IMR-90 (cell line): ENCODE results near the gene CCNL2.

ENCODE experiments used
- CEBPB ChIP-seq: IDR thresholded peaks from 2 replicates; pipeline ENCODE4 v1.6.1; 2012; ENCODE audit warnings: low read depth, low read length, improper control_type of control experiment
- CHD1 ChIP-seq: IDR thresholded peaks from 2 replicates; pipeline ENCODE4 v1.6.1; 2012; ENCODE audit warnings: low read depth, low read length, improper control_type of control experiment
- ELK1 ChIP-seq: fragments of 150-350 bp; IDR thresholded peaks from 2 replicates; pipeline ENCODE4 v1.6.1; 2016; ENCODE audit warnings: low read depth, mild to moderate bottlenecking, low read length, moderate library complexity, borderline replicate concordance
- FOS ChIP-seq: fragments of 150-350 bp; IDR thresholded peaks from 2 replicates; pipeline ENCODE4 v1.6.1; 2016; ENCODE audit warnings: low read depth, low read length
- MAFK ChIP-seq: IDR thresholded peaks from 2 replicates; pipeline ENCODE4 v1.6.1; 2012; ENCODE audit warnings: low read depth, low read length, improper control_type of control experiment
- MAZ ChIP-seq: IDR thresholded peaks from 2 replicates; pipeline ENCODE4 v1.6.1; 2012; ENCODE audit warnings: low read depth, mild to moderate bottlenecking, low read length, improper control_type of control experiment, moderate library complexity, borderline replicate concordance
- MXI1 ChIP-seq: IDR thresholded peaks from 2 replicates; pipeline ENCODE4 v1.6.1; 2012; ENCODE audit warnings: low read depth, mild to moderate bottlenecking, low read length, moderate library complexity, borderline replicate concordance
- NFE2L2 ChIP-seq: fragments of 150-350 bp; IDR thresholded peaks from 2 replicates; pipeline ENCODE4 v1.6.1; 2016; ENCODE audit warnings: low read depth, mild to moderate bottlenecking, low read length
- POLR2A ChIP-seq: IDR thresholded peaks from 2 replicates; pipeline ENCODE4 v1.6.1; 2012; ENCODE audit warnings: mild to moderate bottlenecking, low read depth, low read length
- RAD21 ChIP-seq: IDR thresholded peaks from 2 replicates; pipeline ENCODE4 v1.6.1; 2012; ENCODE audit warnings: low read length, improper control_type of control experiment
- RCOR1 ChIP-seq: IDR thresholded peaks from 2 replicates; pipeline ENCODE4 v1.6.1; 2012; ENCODE audit warnings: mild to moderate bottlenecking, low read length, improper control_type of control experiment; ENCODE audit not compliant: insufficient replicate concordance
- SMC3 ChIP-seq: fragments of 150-350 bp; IDR thresholded peaks from 2 replicates; pipeline ENCODE4 v1.6.1; 2016; ENCODE audit warnings: low read depth, mild to moderate bottlenecking, antibody characterized with exemption, low read length, moderate library complexity
- USF2 ChIP-seq: fragments of 150-350 bp; IDR thresholded peaks from 2 replicates; pipeline ENCODE4 v1.6.1; 2017; ENCODE audit warnings: mild to moderate bottlenecking, antibody characterized with exemption, low read length, low read depth
- TF ChIP-seq, protein P1 (sequence below): conservative IDR thresholded peaks from 2 replicates; pipeline ENCODE4 v1.5.1; 2012; ENCODE audit warnings: mild to moderate bottlenecking, low read depth, low read length, improper control_type of control experiment

DNA sequence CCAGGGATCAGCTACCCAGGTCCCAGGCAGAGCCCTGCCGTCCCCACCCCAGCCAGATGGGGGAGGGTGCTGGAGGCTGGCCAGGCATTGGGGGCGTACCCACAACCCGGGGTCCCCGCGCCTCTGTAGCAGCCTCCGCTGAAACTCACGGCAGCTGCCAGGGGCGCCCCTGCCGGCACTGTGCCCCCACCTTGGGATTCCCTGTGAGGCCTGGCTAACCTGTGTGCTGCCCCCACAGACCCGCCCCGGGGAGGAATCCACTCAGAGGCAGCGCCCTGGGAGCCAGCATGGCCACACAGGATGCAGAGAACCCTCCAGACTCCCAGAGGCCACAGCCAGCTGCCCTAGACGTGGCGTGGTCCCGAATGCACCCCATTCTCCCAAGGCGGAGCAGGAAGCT is 53.8 kb downstream of the CCNL2 start:
- TF ChIP-seq POLR2A (no peak), FOS (no peak), RCOR1 (no peak), MAFK (no peak), MXI1 (no peak), RAD21 (no peak), CEBPB (no peak), NFE2L2 (no peak), SMC3 (no peak), CHD1 (no peak), MAZ (no peak), ELK1 (no peak), USF2 (no peak)
- TF ChIP-seq, protein P1, sequence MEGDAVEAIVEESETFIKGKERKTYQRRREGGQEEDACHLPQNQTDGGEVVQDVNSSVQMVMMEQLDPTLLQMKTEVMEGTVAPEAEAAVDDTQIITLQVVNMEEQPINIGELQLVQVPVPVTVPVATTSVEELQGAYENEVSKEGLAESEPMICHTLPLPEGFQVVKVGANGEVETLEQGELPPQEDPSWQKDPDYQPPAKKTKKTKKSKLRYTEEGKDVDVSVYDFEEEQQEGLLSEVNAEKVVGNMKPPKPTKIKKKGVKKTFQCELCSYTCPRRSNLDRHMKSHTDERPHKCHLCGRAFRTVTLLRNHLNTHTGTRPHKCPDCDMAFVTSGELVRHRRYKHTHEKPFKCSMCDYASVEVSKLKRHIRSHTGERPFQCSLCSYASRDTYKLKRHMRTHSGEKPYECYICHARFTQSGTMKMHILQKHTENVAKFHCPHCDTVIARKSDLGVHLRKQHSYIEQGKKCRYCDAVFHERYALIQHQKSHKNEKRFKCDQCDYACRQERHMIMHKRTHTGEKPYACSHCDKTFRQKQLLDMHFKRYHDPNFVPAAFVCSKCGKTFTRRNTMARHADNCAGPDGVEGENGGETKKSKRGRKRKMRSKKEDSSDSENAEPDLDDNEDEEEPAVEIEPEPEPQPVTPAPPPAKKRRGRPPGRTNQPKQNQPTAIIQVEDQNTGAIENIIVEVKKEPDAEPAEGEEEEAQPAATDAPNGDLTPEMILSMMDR: no peak
